ENCODE measurements around the gene CSH2.

- TF ChIP-seq CTCF (IDR thresholded peaks at IDR 0.05) (no peak), EZH2 (IDR thresholded peaks at IDR 0.05; ENCODE audit: borderline replicate concordance, insufficient read depth, low read depth, low read length, poor library complexity, severe bottlenecking) (no peak)
Measured at GRCh38 chr17:63822537-63822936, 50.9 kb downstream of the CSH2 start.
